ENCODE data around the gene TSHR.
"Not testable (repeated sequence)": the region's sequence is repeated elsewhere in the genome, so short reads cannot be mapped to it uniquely, and the experiment has no call there.

The TSHR gene

DNA sequence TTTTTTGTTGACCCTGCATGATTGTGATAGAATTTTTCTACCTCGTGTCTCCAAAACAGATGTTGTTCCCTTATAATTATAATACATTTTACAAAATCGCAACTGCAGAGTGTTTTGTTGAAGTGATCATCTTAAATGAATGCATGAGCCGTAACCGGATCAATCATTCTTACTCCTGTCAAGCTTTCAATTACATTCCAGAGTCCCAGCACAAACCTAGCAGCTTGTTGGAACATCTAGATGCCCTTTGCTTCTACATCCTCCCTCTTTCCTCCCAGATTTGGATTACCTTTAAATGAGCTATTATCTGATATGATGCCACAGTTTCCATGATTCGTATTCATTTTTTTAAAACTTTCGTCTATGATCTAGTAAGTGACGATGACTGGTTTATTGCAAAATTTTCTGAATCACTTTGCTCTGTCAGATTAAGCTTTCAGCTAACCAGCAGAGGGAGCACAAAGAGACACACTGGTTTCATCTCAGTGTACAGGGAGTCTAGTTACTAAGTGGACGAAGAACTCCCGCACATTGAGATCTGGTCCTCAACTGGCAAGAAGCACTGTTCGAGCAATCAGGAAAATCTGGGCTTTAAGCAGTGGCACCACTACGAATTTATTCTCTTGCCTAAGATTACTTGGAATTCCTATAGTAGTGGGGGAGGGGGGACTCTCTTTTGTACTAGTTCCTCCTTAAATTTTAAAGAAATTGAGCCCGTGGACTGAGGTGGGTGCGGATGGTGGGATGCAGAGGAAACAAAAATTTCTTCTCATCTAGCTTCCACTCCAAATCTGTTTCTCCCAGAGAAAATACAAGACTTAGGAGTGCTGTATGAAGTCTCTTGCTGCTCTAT, 40.9 kb downstream of the TSHR start:
- peak in 2 of 5 donors; percentile 8 to 59 for DNase-seq

DNA sequence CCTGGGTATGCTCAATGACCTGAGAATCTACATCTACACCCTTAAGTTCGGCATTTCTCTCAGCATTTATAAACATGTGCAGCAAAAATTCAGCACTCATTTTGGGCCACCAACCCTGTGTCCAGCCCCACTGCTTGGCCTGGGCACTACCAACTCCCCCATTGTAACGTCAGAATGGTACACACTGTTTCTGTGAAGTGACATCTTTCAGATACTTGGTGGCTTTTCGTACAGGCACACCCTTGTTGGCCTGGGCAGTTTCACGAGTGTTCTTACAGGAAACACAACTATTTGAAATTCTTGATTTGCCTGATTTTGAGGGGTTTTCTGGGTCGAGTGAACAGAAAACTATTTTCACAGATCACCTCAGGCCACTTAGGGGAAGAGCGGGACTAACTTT, 46.0 kb downstream of the TSHR start:
- DNase-seq, result no peak

DNA sequence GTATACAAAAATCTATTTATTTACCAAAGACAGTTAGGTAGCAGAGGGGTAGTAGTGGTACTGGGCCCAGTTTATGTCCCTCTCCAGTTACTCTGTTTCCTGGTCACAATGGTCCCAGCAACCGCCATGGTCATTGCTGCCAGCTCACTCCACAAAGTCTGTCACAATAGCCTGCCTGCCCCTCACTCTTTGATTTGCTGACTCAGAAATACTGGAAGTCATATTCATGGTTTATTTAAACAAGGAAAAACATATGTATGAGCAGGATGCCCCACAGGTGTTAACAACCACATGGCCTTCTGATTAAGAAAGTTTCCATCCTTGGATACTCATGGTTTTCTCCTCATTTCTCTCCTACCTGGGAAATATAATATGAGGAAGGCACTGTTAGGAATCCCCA, 49.2 kb downstream of the TSHR start:
- no peak for DNase-seq

DNA sequence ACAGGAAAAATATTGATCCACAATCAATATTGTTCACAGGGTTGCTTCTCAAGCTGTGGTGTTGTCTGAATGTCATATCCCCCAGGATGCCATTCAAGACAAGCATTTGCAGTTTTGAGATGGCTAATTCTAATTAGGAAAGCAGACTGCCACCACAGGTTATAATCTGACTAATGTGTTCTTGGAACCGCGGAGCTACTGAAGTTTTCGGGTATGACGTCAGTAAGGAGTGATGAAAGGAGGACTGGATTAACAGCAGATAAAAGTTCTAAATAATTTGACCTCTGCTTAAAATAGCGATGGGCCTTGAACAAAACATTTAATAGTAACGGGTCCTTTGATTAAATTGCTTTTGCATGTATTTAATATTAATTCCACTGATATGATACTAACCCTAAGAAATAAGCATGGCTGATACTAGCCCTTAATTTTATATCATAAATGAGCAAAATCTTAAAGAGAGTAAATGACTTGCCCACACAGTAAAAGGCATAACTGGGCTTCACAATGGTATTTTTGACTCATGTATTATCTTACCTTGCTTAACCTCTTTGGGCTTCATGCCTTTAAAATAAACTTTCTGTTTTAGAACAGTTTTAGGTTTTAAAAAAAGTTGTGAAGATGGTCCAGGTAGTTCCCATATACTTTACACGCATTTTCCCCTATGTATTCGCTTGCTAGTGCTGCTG, 50.3 kb downstream of the TSHR start:
- peak in 1 of 5 donors; percentile 44 for DNase-seq

DNA sequence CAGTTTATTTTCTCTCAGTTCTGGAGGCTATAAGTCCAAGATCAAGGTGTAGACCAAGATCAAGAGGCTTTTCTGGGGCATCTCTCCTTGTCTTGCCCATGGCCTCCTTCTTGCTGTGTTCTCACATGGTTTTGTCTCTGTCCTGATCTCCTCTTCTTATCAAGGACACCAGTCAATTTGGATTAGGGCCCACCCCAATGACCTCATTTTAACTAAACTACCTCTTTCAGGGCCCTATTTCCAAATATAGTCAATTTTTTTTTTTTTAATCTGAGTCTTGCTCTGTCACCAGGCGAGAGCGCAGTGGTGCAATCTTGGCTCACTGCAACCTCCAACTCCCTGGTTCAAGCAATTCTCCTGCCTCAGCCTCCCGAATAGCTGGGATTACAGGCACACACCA, 50.8 kb downstream of the TSHR start:
- no peak for DNase-seq

DNA sequence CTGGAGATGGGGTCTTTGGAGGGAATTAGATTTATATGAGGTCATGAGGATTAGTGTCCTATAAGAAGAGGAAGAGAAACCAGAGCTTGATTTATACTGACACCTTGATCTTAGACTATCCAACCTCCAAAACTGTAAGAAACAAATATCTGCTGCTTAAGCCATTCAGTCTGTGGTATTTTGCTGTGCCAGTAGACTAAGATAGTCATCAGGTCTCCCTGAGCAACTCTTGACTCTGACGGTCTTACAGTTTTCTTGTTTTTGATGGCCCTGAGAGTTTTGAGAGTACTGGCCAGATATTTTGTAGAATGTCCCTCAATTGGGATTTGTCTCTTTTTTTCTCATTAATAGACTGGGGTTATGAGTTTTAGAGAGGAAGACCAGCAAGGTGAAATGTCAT, 51.7 kb downstream of the TSHR start:
- no peak for DNase-seq

DNA sequence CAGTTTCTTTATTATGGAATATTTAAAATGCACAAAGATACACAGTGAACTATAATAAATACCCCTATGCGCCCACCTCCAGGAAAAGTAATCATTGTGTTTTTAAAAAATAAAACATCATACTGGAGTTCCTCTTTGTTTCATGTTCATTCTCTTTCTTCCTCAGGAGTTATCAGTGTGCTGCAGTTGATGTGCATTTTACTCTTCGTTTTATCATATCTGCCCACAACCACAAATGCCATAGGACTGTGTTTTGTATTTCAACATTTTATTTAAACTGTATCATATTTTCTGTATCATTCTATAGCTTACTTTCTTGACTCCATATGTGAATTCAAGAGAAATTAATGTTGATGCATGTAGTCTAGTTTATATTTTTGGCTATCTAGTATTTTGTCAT, 53.9 kb downstream of the TSHR start:
- DNase-seq, result no peak

DNA sequence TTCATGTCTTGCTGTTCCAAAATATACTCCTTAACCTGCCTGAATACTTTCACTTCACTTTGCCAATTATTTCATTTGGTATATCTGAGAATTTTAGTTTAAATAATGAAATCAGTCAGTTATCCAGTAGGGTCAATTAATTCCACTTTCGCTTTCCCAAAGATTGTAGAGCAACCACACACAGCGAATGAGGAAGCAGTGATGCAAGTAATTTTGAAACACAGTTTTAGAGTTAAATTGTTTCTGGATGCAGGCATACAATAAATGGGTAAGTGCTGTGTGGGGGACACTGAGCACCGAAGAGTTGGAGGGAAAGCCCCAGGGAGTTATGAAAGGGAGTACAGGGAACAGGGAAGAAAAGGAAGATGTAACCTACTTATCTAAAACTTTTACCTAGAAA, 62.8 kb downstream of the TSHR start:
- DNase-seq, result no peak

DNA sequence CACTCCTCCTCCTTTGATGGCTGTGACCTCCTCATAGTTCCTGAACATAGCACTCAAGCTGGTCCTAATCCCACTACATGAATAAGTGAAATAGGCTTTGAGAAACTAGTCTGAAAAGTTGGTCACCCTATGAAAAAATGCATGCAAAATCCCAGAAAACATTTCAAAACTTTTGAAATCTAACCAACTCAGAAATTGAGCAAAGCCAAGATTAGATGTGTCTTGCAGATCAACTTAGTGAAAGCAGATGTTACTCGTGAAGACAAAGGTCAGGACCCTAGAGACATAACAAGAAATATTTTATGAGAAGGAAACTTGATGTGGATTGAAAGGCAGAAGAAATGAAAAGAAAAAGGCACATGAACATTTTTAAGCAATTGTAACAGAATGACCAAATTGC, 63.3 kb downstream of the TSHR start:
- no peak for DNase-seq

DNA sequence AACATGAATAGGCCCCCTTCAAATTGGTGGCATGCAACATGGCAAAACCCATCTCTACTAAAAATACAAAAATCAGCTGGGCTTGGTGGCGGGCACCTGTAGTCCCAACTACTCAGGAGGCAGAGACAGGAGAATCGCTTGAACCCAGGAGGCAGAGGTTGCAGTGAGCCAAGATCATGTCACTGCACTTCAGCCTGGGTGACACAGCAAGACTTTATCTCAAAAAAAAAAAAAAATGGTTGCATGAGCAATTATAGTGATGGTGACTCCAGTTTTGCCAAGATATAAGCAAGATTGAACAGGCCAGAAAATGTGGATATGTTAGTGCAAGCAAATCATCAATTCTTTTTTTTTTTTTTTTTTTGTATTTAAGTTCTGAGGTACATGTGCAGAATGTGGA, 63.7 kb downstream of the TSHR start:
- DNase-seq, result not testable (repeated sequence)

DNA sequence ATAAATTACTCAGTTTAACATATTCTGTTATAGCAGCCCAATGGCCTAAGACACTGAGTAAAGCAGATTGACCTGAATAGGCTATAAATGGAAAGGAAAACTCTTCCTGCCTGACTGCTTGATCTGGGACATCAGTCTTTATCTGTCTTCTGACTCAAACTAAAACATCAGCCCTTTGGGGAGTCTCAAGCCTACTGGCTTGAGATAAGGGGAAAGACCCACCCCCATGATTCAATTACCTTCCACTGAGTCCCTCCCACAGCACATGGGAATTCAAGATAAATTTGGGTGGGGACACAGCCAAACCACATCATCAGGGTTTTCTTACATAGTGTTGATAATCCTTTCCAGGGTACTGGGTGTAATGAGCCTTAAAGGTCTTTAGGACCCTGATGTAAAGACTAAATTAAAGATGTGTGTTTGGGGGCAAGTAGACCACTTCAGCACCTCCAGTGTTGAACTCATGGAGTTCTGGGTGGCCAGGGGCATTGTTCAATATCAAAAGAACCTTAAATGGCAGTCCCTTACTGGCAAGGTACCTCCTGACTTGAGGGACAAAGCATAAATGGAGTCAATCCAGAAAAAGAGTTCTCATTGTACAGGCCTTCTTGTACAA, 67.8 kb downstream of the TSHR start:
- no peak for DNase-seq

DNA sequence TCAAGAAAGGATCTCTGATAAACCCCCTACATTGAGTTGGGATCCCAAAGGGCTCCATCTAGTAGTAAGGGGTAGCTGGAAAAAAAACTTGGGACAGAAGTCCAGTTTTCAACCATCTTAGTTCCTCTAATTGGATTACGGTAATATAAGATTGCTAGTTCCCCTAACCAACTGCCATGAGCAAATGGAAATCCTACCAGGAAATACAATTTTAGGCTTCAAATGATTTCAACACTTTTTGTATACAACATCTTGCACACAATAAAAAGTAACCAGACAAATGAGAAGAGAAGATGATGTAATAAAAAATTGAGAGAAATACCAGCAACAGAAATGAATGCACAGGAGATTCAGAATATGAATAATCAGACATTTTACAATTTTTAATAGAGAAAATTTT, 73.0 kb downstream of the TSHR start:
- no peak for DNase-seq

DNA sequence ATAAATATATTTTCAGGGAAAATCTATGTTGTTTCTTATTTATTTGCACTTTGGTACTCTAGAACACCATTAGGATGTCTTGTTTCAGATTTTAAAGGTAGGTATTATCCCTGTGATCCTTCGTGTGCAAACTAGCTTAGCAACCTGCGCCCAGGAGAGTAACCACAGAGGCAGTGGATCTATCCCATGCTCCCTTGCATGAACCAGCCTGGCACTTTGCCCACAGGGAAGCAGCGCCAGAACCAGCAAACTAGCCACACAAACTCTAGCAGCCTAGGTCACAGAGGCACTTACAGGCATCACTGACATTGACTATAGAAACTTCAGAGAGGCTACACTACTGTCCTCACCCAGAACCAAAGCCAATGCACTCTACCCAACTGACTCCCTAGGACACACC, 76.1 kb downstream of the TSHR start:
- DNase-seq, result no peak

DNA sequence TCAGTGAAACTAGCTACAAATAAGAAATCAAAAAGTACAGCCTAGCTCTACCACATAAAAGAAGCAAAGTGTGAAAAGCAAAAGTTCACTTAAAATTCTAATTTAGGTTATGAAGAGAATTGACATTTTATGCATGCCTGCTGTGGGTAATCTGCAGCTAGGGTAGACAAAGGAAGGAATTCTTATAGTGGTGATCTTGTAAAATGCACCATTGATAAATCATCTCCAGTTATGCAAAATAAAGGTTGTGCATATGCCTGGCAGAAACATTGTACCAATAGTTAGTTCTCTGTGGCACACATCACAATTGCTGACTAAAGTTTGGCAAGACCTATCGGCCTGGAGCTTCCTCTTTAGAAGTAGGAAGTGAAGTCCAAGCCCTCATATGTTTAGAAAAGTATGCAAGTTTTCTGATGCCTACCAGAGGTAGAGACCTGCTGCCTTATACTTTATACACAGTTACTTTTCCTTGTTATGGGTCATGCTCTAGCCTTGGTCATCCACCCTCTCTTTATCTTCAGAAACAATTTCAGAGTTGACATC, 78.3 kb downstream of the TSHR start:
- no peak for DNase-seq

DNA sequence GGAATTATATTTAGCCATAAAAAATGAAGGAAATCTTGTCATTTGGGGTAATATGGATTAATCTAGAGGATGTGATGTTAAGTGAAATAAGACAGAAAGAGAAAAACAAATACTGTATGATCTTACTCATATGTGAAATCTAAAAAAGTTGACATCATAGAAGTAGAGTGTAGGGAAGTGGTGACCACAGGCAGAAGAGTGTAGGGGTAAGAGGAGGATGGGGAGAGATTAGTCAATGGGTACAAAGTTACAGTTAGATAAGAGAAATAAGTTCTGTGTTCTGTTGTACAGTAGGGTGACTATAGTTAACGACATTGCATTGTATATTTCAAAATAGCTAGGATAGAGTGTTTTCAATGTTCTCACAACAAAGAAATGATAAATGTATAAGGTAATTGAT, 87.0 kb downstream of the TSHR start:
- DNase-seq, result no peak

DNA sequence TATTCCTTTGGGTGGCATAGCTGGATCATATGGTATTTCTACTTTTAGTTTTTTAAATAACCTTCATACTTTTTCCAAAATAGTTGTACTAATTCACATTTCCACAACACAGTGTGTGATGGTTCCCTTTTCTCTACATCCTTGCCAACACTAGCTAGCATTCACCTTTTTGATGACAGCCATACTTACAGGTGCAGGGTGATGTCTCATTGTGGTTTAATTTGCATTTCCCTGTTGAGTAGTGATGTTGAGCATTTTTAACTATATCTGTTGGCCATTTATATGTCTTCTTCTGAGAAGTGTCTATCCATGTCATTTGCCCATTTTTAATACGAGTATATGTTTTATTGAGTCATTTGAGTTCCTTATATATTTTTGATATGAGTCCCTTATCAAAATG, 96.1 kb downstream of the TSHR start:
- DNase-seq, result no peak

DNA sequence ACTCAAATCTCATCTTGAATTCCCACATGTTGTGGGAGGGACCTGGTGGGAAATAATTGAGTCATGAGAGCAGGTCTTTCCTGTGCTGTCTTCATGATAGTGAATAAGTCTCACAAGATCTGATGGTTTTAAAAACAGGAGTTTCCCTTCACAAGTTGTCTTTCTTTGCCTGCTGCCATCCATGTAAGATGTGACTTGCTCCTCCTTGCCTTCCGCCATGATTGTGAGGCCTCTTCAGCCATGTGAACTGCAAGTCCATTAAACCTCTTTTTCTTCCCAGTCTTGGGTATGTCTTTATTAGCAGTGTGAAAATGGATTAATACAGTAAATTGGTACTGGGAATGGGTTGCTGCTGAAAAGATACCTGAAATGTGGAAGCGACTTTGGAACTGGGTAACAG, 98.6 kb downstream of the TSHR start:
- not testable (repeated sequence) for DNase-seq

DNA sequence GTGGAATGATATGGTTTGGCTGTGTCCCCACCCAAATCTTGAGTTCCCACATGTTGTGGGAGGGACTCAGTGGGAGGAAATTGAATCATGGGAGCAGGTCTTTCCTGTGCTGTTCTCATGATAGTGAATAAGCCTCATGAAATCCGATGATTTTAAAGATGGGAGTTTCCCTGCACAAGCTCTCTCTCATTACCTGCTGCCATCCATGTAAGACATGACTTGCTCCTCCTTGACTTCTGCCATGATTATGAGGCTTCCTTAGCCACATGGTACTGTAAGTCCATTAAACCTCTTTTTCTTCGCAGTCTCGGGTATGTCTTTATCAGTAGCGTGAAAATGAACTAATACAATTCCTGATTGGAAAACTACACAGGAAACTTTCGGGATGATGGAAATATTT, 100.5 kb downstream of the TSHR start:
- DNase-seq, result no peak

DNA sequence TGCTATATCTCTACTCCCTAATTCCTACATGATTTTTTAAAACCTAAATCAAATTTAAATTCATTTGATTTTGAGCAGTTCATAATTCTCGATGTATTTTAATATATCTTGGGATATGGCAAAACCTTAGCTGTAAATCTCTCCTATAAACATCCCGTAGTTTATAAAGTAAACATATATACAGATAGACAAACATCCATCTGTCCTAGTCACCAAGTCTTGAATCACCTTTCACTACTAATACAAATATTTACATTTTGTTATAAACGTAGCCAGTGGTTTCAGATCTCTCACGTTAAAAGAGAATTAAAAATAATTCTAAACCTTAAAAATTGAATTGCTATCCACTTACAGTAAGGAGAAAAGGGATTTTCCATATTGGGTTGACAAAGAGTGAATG, 107.0 kb downstream of the TSHR start:
- DNase-seq, result no peak

DNA sequence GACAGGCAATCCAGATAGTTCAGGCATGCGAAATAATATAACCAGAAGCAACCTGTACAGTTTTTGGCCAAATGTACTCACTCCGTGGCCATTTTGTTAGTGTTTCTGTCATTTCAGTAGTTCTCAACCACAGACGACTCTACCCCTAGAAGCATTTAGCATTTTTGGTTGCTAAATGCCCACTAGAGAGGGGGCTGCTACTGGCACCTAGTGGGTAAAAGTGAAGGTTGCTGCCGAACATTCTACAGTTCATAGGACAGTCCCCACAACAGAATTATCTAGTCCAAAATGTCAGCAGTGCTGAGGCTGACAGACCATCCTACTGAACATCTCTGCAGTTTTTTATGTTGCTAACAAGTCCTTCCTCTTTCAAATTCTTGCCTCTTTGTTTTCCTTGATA, 107.4 kb downstream of the TSHR start:
- peak in 1 of 5 donors; percentile 48 for DNase-seq

DNA sequence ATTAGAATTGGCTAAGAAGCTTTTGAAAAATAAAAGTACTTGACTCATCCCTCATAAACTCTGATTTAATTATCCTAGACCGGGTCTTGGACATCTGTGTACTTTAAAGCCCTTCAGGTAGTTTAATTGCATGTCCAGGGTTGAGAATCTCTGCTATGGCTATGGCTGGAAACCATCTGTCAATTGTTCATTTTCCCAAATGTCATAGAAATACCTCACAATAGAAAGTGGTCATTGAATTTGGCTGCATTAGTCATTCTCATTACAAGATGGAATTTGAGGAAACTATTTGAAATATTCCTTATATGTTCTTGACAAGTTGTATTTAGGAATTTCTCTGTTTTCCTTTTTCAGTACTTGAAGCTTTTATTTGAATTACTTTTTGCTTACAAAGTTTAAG, 111.3 kb downstream of the TSHR start:
- no peak for DNase-seq

DNA sequence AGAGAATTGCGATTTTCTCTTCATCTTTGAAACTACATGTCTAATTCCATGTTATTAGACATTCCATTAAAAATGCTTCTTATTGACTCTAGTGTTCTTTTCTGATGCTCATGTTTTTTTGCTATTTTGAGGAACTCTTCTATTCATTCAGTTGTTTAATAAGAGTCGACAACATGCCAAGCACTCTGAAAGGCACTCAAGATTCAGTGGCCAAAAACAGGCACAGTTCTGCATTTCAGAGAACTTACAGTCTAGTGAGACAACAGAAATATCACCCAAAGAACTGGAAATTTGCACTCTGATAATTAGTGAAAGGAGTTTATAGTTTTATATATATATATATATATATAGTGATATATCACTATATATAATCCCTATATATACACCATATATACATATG, 111.7 kb downstream of the TSHR start:
- no peak for DNase-seq

DNA sequence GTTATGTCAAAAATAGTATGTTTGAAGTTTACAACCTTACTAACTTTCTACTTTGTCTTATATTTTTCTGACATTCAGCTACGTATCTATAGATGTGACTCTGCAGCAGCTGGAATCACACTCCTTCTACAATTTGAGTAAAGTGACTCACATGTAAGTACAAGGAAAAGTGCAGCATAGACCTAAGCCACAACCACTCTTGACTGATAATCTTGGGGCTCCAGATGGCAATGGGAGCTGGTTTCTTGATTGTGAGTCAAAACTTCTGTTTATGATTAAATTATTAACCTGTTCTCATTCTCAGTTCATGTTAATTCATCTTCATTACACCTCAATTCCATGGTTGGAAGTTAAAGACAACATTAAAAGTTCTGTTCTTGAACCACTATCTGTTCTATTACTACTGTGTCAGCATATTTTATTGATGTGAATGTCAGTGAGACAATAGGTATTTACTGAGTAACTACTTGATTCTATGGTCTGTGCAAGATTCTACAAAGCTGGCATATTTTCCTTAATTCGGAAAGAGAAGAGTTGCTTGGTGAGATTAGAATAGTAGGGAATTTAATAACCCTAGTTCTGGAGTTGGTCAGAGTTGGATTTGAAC, 112.9 kb downstream of the TSHR start:
- no peak for DNase-seq
